Glutamatergic neuron (in vitro differentiated cells): ENCODE data around the gene ABHD6. TPM values are rescaled to one million over a fixed set of nuclear protein-coding genes. Genes with fewer than 3 reads are reported as not detected.

ENCODE experiments used
- DNase-seq: peaks from one replicate; pipeline ENCODE4 v3.0.0; 2022
- H3K27ac Mint-ChIP-seq: one replicate; pipeline ENCODE4 v1.8.0; 2020; ENCODE audit warnings: mild to moderate bottlenecking, mixed read lengths, inconsistent platforms; ENCODE audit not compliant: unreplicated experiment
- H3K27me3 Mint-ChIP-seq: one replicate; pipeline ENCODE4 v1.8.0; 2020; ENCODE audit warnings: mild to moderate bottlenecking, moderate library complexity, mixed read lengths, inconsistent platforms; ENCODE audit not compliant: unreplicated experiment
- H3K36me3 Mint-ChIP-seq: one replicate; pipeline ENCODE4 v1.8.0; 2020; ENCODE audit warnings: mild to moderate bottlenecking, mixed read lengths, inconsistent platforms; ENCODE audit not compliant: unreplicated experiment
- H3K4me1 Mint-ChIP-seq: one replicate; pipeline ENCODE4 v1.8.0; 2020; ENCODE audit warnings: mild to moderate bottlenecking, low read depth, mixed read lengths, inconsistent platforms; ENCODE audit not compliant: unreplicated experiment
- H3K4me3 Mint-ChIP-seq: one replicate; pipeline ENCODE4 v1.8.0; 2020; ENCODE audit warnings: mild to moderate bottlenecking, mixed read lengths, inconsistent platforms; ENCODE audit not compliant: unreplicated experiment
- H3K9me3 Mint-ChIP-seq: one replicate; pipeline ENCODE4 v1.8.0; 2020; ENCODE audit warnings: mild to moderate bottlenecking, moderate library complexity, mixed read lengths, inconsistent platforms; ENCODE audit not compliant: unreplicated experiment
- total RNA-seq: library from RNA; stranded (reverse); fragmentation: NEBNext Ultra II Directional; extraction: Animal tissue kit (Norgen Biotek cat#: 25700); gene quantifications from one replicate; pipeline ENCODE4 v1.2.1, GENCODE V29; 2021; ENCODE audit not compliant: unreplicated experiment
- TF ChIP-seq, protein P1 (sequence below): fragments of 200-600 bp; sonication (generic); IDR thresholded peaks from one replicate; pipeline ENCODE4 v1.5.0; 2021; ENCODE audit not compliant: partially characterized antibody, unreplicated experiment

ABHD6 gene
- total RNA-seq, 1 donor from 2014 or later = 46.0 TPM

DNA sequence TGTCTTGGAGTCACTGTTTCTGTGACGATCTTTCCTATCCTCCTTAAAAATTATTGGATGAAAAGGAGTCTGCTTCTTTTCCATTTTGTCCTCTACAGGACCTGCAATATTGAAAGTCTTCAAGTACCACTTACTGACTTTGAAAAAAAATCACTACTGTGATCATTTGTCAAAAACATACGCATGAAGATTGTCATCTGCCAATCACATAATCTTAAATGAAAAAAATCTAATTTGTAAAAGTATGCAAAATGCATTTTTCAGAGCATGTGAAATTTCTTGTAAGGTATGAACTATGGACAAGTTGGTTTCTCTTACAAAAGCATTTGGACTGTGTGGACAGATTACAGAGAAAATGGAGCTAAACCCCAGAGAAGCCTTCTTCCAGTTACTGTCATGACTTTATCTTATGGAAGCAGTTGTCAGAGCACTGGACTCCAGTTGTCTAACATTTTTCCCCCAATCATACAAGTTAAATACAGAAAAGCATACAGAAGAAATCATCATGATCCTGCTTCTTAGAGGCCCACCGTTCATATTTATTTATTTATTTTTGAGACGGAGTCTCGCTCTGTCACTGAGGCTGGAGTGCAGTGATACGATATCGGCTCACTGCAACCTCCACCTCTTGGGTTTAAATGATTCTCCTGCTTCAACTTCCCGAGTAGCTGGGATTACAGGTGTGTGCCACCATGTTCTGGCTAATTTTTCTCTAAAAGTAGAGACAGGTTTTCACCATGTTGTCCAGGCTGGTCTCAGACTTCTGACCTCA, 91.7 kb downstream of the ABHD6 start:
- Mint-ChIP-seq H3K9me3 (no peaks in the 10 kb centered on the region), H3K4me1 (no peaks in the 10 kb centered on the region), H3K27ac (no peak overlapping the region), H3K27me3 (peaks cover 3% of the 10 kb centered on the region), H3K36me3 (peaks cover 3% of the 10 kb centered on the region), H3K4me3 (no peak overlapping the region)
- no peak for DNase-seq
- TF ChIP-seq, protein P1, sequence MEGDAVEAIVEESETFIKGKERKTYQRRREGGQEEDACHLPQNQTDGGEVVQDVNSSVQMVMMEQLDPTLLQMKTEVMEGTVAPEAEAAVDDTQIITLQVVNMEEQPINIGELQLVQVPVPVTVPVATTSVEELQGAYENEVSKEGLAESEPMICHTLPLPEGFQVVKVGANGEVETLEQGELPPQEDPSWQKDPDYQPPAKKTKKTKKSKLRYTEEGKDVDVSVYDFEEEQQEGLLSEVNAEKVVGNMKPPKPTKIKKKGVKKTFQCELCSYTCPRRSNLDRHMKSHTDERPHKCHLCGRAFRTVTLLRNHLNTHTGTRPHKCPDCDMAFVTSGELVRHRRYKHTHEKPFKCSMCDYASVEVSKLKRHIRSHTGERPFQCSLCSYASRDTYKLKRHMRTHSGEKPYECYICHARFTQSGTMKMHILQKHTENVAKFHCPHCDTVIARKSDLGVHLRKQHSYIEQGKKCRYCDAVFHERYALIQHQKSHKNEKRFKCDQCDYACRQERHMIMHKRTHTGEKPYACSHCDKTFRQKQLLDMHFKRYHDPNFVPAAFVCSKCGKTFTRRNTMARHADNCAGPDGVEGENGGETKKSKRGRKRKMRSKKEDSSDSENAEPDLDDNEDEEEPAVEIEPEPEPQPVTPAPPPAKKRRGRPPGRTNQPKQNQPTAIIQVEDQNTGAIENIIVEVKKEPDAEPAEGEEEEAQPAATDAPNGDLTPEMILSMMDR = no peak

DNA sequence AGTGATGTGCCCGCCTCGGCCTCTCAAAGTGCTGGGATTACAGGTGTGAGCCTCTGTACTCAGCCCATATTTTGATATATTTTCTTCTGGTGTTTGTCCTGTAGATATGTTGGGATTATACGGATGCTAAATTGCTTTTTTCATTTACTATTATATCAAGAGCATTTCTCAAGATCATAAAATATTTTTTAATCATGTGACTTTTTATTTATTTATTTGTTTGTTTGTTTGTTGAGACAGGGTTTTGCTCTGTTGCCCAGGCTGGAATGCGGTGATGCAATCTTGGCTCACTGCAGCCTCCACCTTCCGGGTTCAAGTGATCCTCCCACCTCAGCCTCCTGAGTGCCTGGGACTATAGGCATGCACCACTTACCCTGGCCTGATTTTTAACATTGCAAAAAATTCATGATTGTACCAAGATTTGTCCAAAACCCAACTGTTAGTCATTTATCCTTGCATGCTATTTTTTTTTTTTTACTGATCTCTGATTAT, 92.4 kb downstream of the ABHD6 start:
- no peaks in the 10 kb centered on the region for H3K4me1 Mint-ChIP-seq
- H3K27me3 Mint-ChIP-seq = peaks cover 3% of the 10 kb centered on the region
- peaks cover 2% of the 10 kb centered on the region for H3K9me3 Mint-ChIP-seq
- H3K36me3 Mint-ChIP-seq = peaks cover 3% of the 10 kb centered on the region
- DNase-seq = no peak
- no peak overlapping the region for H3K4me3 Mint-ChIP-seq
- H3K27ac Mint-ChIP-seq = no peak overlapping the region
- TF ChIP-seq, protein P1 = no peak

DNA sequence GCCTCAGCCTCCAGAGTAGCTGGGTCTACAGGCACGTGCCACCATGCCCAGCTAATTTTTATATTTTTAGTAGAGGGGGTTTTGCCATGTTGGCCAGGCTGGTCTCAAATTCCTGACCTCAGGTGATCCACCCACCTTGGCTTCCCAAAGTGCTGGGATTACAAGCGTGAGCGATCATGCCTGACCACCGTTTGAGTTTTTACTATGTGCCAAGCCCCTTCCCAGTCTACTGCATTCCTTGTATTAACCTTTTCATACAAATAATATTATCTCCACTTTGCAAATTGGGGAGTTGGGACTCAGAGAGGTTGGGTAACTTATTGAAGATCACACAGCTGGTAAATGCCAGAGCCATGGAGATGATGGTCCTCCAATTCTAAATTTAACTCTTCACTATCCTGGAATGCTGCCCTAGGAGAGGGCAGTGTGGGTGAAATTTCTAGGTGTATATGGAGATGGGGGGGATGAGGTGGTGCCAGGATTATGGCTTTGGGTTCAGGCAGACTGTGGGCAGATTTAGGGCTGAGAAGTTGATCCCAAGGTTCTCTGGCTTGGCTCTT, 94.1 kb downstream of the ABHD6 start:
- peaks cover 2% of the 10 kb centered on the region for H3K9me3 Mint-ChIP-seq
- peak overlapping the region; percentile 41 for H3K4me3 Mint-ChIP-seq
- no peak for DNase-seq
- no peak overlapping the region for H3K27ac Mint-ChIP-seq
- TF ChIP-seq, protein P1 = no peak
- H3K27me3 Mint-ChIP-seq = peaks cover 8% of the 10 kb centered on the region
- peaks cover 3% of the 10 kb centered on the region for H3K36me3 Mint-ChIP-seq
- H3K4me1 Mint-ChIP-seq = no peaks in the 10 kb centered on the region

DNA sequence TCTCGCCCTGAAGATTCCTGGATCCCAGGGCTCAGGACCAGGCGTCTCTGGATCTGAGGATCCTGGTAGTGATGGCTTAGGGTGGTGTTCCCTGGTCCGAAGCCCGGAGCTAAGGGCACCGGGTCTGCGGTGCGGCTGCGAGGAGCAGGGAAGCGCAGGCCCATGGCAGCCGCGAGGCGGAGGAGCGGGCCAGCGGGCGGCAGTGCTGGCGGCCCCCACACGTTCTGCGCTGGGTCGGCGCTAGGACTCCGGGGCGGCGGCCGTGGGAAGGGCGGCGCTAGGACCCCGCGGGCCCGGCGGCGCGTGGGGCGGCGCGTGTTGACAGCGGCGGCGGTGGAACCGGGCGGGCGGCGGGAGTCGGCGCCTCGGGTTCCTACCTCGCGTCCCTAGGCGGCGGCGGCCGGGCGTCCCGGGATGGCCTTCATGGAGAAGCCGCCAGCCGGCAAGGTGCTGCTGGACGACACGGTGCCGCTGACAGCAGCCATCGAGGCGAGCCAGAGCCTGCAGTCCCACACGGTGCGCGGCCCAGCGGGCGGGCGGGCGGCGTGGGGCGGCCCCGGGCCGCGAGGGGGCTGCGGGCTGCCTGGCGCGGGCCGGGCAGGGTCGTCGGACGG, 95.1 kb downstream of the ABHD6 start, which contains the start of gene PXK:
Gene PXK (plus strand): TSS at position 318 of the 614 bp plus-strand sequence. CDS start 97 bp downstream, at position 415.
- Mint-ChIP-seq H3K27ac (no peak within 1 kb of the TSS), H3K4me3 (peak within 1 kb of the TSS; percentile 98), H3K27me3 (peaks cover 8% of the 10 kb centered on the region), H3K9me3 (peaks cover 2% of the 10 kb centered on the region), H3K4me1 (no peaks in the 10 kb centered on the region), H3K36me3 (peaks cover 3% of the 10 kb centered on the region)
- DNase-seq = peak; percentile 85
- TF ChIP-seq, protein P1 = no peak
